AG20443 (cell line): ENCODE data around the gene RABL3.
"Not testable (repeated sequence)": the region's sequence is repeated elsewhere in the genome, so short reads cannot be mapped to it uniquely, and the experiment has no call there.

Source experiments
- DNase-seq: peaks from one replicate; pipeline ENCODE4 v3.0.0; 2012; ENCODE audit warnings: low spot score, mixed read lengths

The RABL3 gene

GRCh38 chr3:120743556-120744195, 1.4 kb upstream of the RABL3 start:
- peak; percentile 14 for DNase-seq

- DNase-seq: no peak
These were observed 591 bp upstream of the RABL3 start for GRCh38 chr3:120742849-120743365.

- DNase-seq: peak; percentile 13
These were observed 499 bp downstream of the RABL3 start for GRCh38 chr3:120741837-120742197.

GRCh38 chr3:120741320-120741719, 996 bp downstream of the RABL3 start:
- DNase-seq: no peak

- DNase-seq: not testable (repeated sequence)
These were observed 4.3 kb downstream of the RABL3 start for GRCh38 chr3:120738006-120738405.

GRCh38 chr3:120730576-120731542, 11.5 kb downstream of the RABL3 start:
- no peak for DNase-seq

- DNase-seq: peak; percentile 33
These were observed 15.5 kb downstream of the RABL3 start for GRCh38 chr3:120726791-120727190.

- not testable (repeated sequence) for DNase-seq
These were observed 23.0 kb downstream of the RABL3 start for GRCh38 chr3:120719167-120719834.

- DNase-seq: no peak
These were observed 29.1 kb downstream of the RABL3 start for GRCh38 chr3:120713262-120713661.

GRCh38 chr3:120710369-120710768, 31.9 kb downstream of the RABL3 start:
- no peak for DNase-seq

GRCh38 chr3:120708408-120708807, 33.9 kb downstream of the RABL3 start:
- no peak for DNase-seq

- no peak for DNase-seq
These were observed 35.4 kb downstream of the RABL3 start for GRCh38 chr3:120706950-120707349.

- DNase-seq: no peak
These were observed 36.3 kb downstream of the RABL3 start for GRCh38 chr3:120705884-120706582.

GRCh38 chr3:120699333-120699732, 43.0 kb downstream of the RABL3 start:
- DNase-seq: no peak

GRCh38 chr3:120693439-120694171, 48.7 kb downstream of the RABL3 start:
- DNase-seq: peak; percentile 14

- DNase-seq: no peak
These were observed 52.9 kb downstream of the RABL3 start for GRCh38 chr3:120689395-120689794.

- DNase-seq: peak; percentile 48
These were observed 54.2 kb downstream of the RABL3 start for GRCh38 chr3:120688121-120688520.

- no peak for DNase-seq
These were observed 56.9 kb downstream of the RABL3 start for GRCh38 chr3:120685411-120685810.

GRCh38 chr3:120684896-120685295, 57.4 kb downstream of the RABL3 start:
- no peak for DNase-seq

- DNase-seq: no peak
These were observed 58.5 kb downstream of the RABL3 start for GRCh38 chr3:120683671-120684301.

GRCh38 chr3:120683213-120683612, 59.1 kb downstream of the RABL3 start:
- no peak for DNase-seq
